ENCODE results near the gene SF3B3. TPM values are rescaled to one million over a fixed set of nuclear protein-coding genes. Genes with fewer than 3 reads are reported as not detected.

Gene SF3B3
- polyA plus RNA-seq, 1 of the 3 experiments (the other 2 are of a cell fraction) = 81.7 TPM

GRCh38 chr16:70572050-70572925 is 48.7 kb downstream of the SF3B3 start (continued):
- TF ChIP-seq ZBTB33 (IDR thresholded peaks at IDR 0.05; ENCODE audit: borderline replicate concordance, low read depth) (no peak), PBX3 (IDR thresholded peaks at IDR 0.05) (no peak)

- H3K27me3 ChIP-seq (ENCODE audit: insufficient read depth) = no peaks in the 10 kb centered on the region
- 75% methylated on average over 2 of the region's 2 CpGs for WGBS (ENCODE audit: low lambda C conversion rate)
- H3K79me2 ChIP-seq (ENCODE audit: insufficient read depth) = peaks cover 6% of the 10 kb centered on the region; the same call in 1 of the 2 replicates
- no peak for DNase-seq
- ChIA-PET POLR2A (no interaction called here), CTCF (interaction anchor here (1.4 to 3.0 kb wide), 3 partner anchors 11 to 80 kb away, joined by 3 to 11 read pairs (median 8); no protein-coding TSS in a partner anchor)
- H4K20me1 ChIP-seq (ENCODE audit: insufficient read depth) = peaks cover 21% of the 10 kb centered on the region
- H2AFZ ChIP-seq (ENCODE audit: low read depth) = no peak overlapping the region
- TF ChIP-seq CHD2 (IDR thresholded peaks at IDR 0.05; ENCODE audit: low read length, partially characterized antibody) = no peak
- H3K9ac ChIP-seq = no peak overlapping the region
- H3K4me1 ChIP-seq (ENCODE audit: control insufficient read depth in 1 of 2, insufficient read depth in 2 of 2, low read depth in 1 of 2, low read length in 1 of 2) = peaks cover 0 to 34% of the 10 kb centered on the region in 2 experiments; a peak in 3 of 4 replicates
- H3F3A ChIP-seq (replicated peaks; ENCODE audit: insufficient read depth) = peaks cover 47% of the 10 kb centered on the region
- H3K4me3 ChIP-seq (ENCODE audit: low read depth in 2 of 2, low read length in 1 of 2) = no peak overlapping the region
- H3K9me2 ChIP-seq = no peaks in the 10 kb centered on the region
- H3K4me2 ChIP-seq = peak overlapping the region; percentile 10; the same call in 1 of the 2 replicates
- H3K36me3 ChIP-seq (replicated peaks in 1 of 2; ENCODE audit: control insufficient read depth in 1 of 2, insufficient read depth in 2 of 2, low read length in 1 of 2) = peaks cover 55 to 61% of the 10 kb centered on the region in 2 experiments
- H3K27ac ChIP-seq (ENCODE audit: low read depth in 2 of 2, low read length in 1 of 2) = peak overlapping the region; percentile 36 to 71; a peak in 3 of 4 replicates
- H3K9me3 ChIP-seq = no peaks in the 10 kb centered on the region
Observed at GRCh38 chr16:70572926-70573270, 49.3 kb downstream of the SF3B3 start.

GRCh38 chr16:70573451-70574121 is 50.0 kb downstream of the SF3B3 start:
- no peak for DNase-seq
- peaks cover 21% of the 10 kb centered on the region for H4K20me1 ChIP-seq (ENCODE audit: insufficient read depth)
- POLR2A ChIA-PET = no interaction called here
- WGBS (ENCODE audit: low lambda C conversion rate) = 62% methylated on average over 5 of the region's 5 CpGs
- H3K27ac ChIP-seq (ENCODE audit: low read depth in 2 of 2, low read length in 1 of 2) = peak overlapping the region; percentile 36 to 71
- no peaks in the 10 kb centered on the region for H3K9me2 ChIP-seq
- H3K4me2 ChIP-seq = peak overlapping the region; percentile 10; the same call in 1 of the 2 replicates
- H3K9me3 ChIP-seq = no peaks in the 10 kb centered on the region
- H3K27me3 ChIP-seq (ENCODE audit: insufficient read depth) = no peaks in the 10 kb centered on the region
- peaks cover 0 to 34% of the 10 kb centered on the region in 2 experiments; a peak in 3 of 4 replicates for H3K4me1 ChIP-seq (ENCODE audit: control insufficient read depth in 1 of 2, insufficient read depth in 2 of 2, low read depth in 1 of 2, low read length in 1 of 2)
- CTCF ChIA-PET = interaction anchor here (1.4 to 3.0 kb wide), 4 partner anchors 10 to 80 kb away, joined by 3 to 11 read pairs (median 6); no protein-coding TSS in a partner anchor
- peaks cover 47% of the 10 kb centered on the region for H3F3A ChIP-seq (replicated peaks; ENCODE audit: insufficient read depth)
- H2AFZ ChIP-seq (ENCODE audit: low read depth) = no peak overlapping the region
- H3K4me3 ChIP-seq (ENCODE audit: low read depth in 2 of 2, low read length in 1 of 2) = no peak overlapping the region
- H3K36me3 ChIP-seq (replicated peaks in 1 of 2; ENCODE audit: control insufficient read depth in 1 of 2, insufficient read depth in 2 of 2, low read length in 1 of 2) = peaks cover 49 to 55% of the 10 kb centered on the region in 2 experiments
- H3K9ac ChIP-seq = no peak overlapping the region
- peaks cover 6% of the 10 kb centered on the region; the same call in 1 of the 2 replicates for H3K79me2 ChIP-seq (ENCODE audit: insufficient read depth)
- TF ChIP-seq REST (IDR thresholded peaks at IDR 0.05; ENCODE audit: low read depth, low read length) (no peak), EZH2phosphoT487 (IDR thresholded peaks at IDR 0.05; ENCODE audit: borderline replicate concordance, low read depth) (no peak), GABPA (IDR thresholded peaks at IDR 0.05; ENCODE audit: low read depth) (no peak), RFX5 (IDR thresholded peaks at IDR 0.05; ENCODE audit: low read length) (no peak), RAD21 (IDR thresholded peaks at IDR 0.05; ENCODE audit: low read length) (no peak), SIN3A (IDR thresholded peaks at IDR 0.05; ENCODE audit: borderline replicate concordance, low read depth, low read length) (no peak), USF1 (IDR thresholded peaks at IDR 0.05; ENCODE audit: borderline replicate concordance, low read depth) (no peak), NFIC (IDR thresholded peaks at IDR 0.05; ENCODE audit: borderline replicate concordance) (peak; percentile 72), PBX3 (IDR thresholded peaks at IDR 0.05) (peak; percentile 3; the same call in 1 of the 2 replicates), ELF1 (IDR thresholded peaks at IDR 0.05) (no peak), TCF12 (IDR thresholded peaks at IDR 0.05) (peak; percentile 45; the same call in 1 of the 2 replicates)

All from SK-N-SH (cell line).